Kidney (tissue), 14 donors: Measurements from ENCODE around the gene KCNK13. TPM values are rescaled to one million over a fixed set of nuclear protein-coding genes. Genes with fewer than 3 reads are reported as not detected.

ENCODE experiments used
- DNase-seq, 5 donors: peaks; one replicate each; pipeline ENCODE4 v3.0.0-alpha.2; 2013 to 2020
- FAIRE-seq: peaks from 2 replicates; lab custom pipeline; 2012; peaks lifted over from hg19 to GRCh38; lab: Jason Lieb, UNC
- H3K27ac ChIP-seq, 2 donors: one replicate each; pipeline ENCODE4 v1.7.0; 2013; ENCODE audit warnings: low read depth in 2 of 2, low read length in 2 of 2, inconsistent platforms in 1 of 2
- H3K27me3 ChIP-seq: one replicate; pipeline ENCODE4 v1.7.1; 2013; ENCODE audit warnings: low read length, inconsistent platforms; ENCODE audit not compliant: control insufficient read depth, insufficient read depth
- H3K36me3 ChIP-seq, 3 donors: one replicate each; pipeline versions ENCODE4 v1.7.0 to v1.7.1; 2013; ENCODE audit warnings: low read length in 3 of 3, control low read depth in 1 of 3, inconsistent platforms in 1 of 3; ENCODE audit not compliant: insufficient read depth in 3 of 3, control insufficient read depth in 2 of 3
- H3K4me1 ChIP-seq, 3 donors: one replicate each; pipeline versions ENCODE4 v1.7.0 to v1.7.1; 2013; ENCODE audit warnings: low read length in 3 of 3, inconsistent platforms in 1 of 3, low read depth in 1 of 3; ENCODE audit not compliant: control insufficient read depth in 2 of 3, insufficient read depth in 2 of 3
- H3K4me3 ChIP-seq, 3 donors: one replicate each; pipeline versions ENCODE4 v1.7.0 to v1.8.1; 2013; ENCODE audit warnings: low read length in 3 of 3, control low read depth in 1 of 3, inconsistent platforms in 1 of 3
- H3K9ac ChIP-seq, 3 donors: one replicate each; pipeline versions ENCODE4 v1.7.0 to v1.7.1; 2013; ENCODE audit warnings: low read length in 3 of 3, control low read depth in 1 of 3, inconsistent platforms in 1 of 3
- H3K9me3 ChIP-seq, 3 donors: one replicate each; pipeline versions ENCODE4 v1.7.0 to v1.7.1; 2013; ENCODE audit warnings: low read length in 3 of 3, control low read depth in 1 of 3, inconsistent platforms in 1 of 3; ENCODE audit not compliant: control insufficient read depth in 2 of 3, insufficient read depth in 1 of 3
- intact Hi-C: fragments of 100-400 bp; cut with DNase I; formaldehyde crosslinking; loops from one replicate; pipeline ENCODE4 v1.11.1; 2022
- polyA plus RNA-seq: library from polyadenylated mRNA; stranded (reverse); fragments of 350-450 nt; fragmentation: Illumina TruSeq; extraction: RNeasy Lipid Tissue Mini Kit (QIAGEN cat#74804); gene quantifications from one replicate; pipeline ENCODE4 v1.2.3, GENCODE V29; 2014; ENCODE audit warnings: low read depth, low replicate concordance; ENCODE audit not compliant: insufficient read depth
- total RNA-seq: library from RNA; stranded (reverse); fragmentation: NEBNext Ultra II Directional; extraction: Animal tissue kit (Norgen Biotek cat#: 25700); gene quantifications from one replicate; pipeline ENCODE4 v1.2.1, GENCODE V29; 2021
- TF ChIP-seq, protein P1 (sequence below): IDR thresholded peaks from 3 replicates; pipeline ENCODE4 v1.5.1; 2012; ENCODE audit warnings: mild to moderate bottlenecking, moderate library complexity, borderline replicate concordance; ENCODE audit not compliant: insufficient read depth; ENCODE audit errors: extremely low read depth
- donor health status: control.
- donor health status: control.
- donor health status: control.
- donor health status: control.
- donor health status: control.
- donor health status: DM: yes; HTN: yes; CAD: no.
- donor health status: Normal renal cell carcinoma (clear cell type).

KCNK13 gene
- total and polyA plus RNA-seq, 2 donors from 2014 or later: 1.4 to 6.3 TPM

DNA sequence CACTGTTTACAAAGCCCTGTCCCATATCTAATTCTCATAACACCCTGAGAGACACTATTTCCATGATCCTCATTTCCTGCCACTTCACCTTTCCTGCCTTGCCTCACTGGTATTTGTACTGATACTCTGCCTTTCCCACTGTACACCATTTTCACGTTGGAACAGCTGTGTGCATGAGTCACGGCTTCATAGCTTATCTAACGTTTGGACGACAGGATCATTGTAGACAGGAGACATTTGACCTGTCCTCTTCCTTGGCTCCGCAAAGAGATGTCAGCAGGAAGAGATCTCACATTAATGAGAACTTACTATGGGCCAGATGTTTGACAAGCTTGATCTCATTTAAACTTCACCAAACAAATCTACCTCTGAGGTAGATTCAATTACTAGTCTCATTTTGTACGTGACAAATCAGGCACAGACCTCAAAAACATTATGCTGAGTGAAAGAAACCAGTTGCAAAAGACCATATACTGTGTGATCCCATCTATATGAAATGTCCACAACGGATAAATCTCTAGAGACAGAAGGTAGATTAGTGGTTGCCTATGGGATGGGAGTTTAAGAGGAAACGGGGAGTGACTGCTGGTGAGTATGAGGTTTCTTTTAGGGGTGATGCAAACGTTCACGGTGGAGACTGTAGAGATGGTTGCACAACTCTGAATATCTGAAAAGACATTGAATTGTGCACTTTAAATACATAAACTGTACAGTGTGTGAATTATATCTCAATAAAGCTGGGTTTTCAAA, 71.2 kb downstream of the KCNK13 start:
- no peaks in the 10 kb centered on the region for H3K4me1 ChIP-seq
- no peak for DNase-seq
- TF ChIP-seq, protein P1, sequence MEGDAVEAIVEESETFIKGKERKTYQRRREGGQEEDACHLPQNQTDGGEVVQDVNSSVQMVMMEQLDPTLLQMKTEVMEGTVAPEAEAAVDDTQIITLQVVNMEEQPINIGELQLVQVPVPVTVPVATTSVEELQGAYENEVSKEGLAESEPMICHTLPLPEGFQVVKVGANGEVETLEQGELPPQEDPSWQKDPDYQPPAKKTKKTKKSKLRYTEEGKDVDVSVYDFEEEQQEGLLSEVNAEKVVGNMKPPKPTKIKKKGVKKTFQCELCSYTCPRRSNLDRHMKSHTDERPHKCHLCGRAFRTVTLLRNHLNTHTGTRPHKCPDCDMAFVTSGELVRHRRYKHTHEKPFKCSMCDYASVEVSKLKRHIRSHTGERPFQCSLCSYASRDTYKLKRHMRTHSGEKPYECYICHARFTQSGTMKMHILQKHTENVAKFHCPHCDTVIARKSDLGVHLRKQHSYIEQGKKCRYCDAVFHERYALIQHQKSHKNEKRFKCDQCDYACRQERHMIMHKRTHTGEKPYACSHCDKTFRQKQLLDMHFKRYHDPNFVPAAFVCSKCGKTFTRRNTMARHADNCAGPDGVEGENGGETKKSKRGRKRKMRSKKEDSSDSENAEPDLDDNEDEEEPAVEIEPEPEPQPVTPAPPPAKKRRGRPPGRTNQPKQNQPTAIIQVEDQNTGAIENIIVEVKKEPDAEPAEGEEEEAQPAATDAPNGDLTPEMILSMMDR: no peak
- no peak overlapping the region for H3K4me3 ChIP-seq
- no peak for FAIRE-seq
- H3K27me3 ChIP-seq: no peaks in the 10 kb centered on the region
- no peak overlapping the region for H3K27ac ChIP-seq
- H3K9me3 ChIP-seq: no peaks in the 10 kb centered on the region
- no peaks in the 10 kb centered on the region for H3K36me3 ChIP-seq
- intact Hi-C loops: no loop called here
- no peak overlapping the region for H3K9ac ChIP-seq

DNA sequence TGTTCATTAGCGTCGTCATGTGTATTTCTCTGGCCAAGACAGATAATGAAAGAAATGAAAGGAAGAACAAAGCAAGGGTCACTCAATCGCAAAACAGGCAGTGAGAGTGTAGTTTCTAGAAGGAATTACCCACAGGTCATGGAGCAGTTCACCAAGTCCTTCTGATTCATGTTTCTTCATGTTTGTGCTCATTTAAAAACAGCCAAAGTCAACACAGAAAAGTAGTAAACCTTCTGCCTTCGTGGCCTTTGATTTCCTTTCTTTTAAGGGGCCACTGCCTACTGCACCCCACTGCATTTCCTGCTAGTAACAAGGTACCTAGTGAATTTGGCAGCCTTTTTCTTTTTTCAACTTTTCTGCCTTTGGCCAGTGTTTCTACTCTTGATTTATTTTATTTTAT, 75.1 kb downstream of the KCNK13 start:
- no peaks in the 10 kb centered on the region for H3K4me1 ChIP-seq
- H3K27me3 ChIP-seq: no peaks in the 10 kb centered on the region
- no peak overlapping the region for H3K9ac ChIP-seq
- DNase-seq (no peak), FAIRE-seq (no peak)
- no peaks in the 10 kb centered on the region for H3K9me3 ChIP-seq
- TF ChIP-seq, protein P1: no peak
- intact Hi-C loops: no loop called here
- H3K36me3 ChIP-seq: no peaks in the 10 kb centered on the region
- H3K27ac ChIP-seq: no peak overlapping the region
- no peak overlapping the region for H3K4me3 ChIP-seq

DNA sequence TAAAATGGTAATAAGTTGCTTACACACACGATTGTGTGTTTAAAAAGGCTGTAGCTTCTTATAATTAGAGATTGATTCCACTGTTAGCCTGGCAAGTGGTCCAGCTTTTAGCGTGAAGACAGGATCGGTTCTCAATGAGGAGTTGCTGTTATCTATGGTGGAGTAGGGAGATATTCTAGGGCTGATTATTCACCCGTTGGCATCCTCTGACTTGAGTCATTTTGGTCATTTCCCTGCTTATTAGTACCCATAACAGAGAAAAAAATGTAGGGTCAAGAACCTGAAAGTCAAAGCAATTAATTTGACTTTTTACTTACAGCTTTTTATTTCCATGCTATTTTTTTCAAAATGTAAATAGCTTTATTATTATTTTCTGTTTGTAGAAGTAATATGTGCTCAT, 76.0 kb downstream of the KCNK13 start:
- no peak overlapping the region for H3K27ac ChIP-seq
- H3K27me3 ChIP-seq: no peaks in the 10 kb centered on the region
- no peaks in the 10 kb centered on the region for H3K4me1 ChIP-seq
- no peak overlapping the region for H3K4me3 ChIP-seq
- intact Hi-C loops: no loop called here
- TF ChIP-seq, protein P1: no peak
- H3K36me3 ChIP-seq: no peaks in the 10 kb centered on the region
- DNase-seq: no peak
- H3K9ac ChIP-seq: no peak overlapping the region
- no peak for FAIRE-seq
- no peaks in the 10 kb centered on the region for H3K9me3 ChIP-seq

DNA sequence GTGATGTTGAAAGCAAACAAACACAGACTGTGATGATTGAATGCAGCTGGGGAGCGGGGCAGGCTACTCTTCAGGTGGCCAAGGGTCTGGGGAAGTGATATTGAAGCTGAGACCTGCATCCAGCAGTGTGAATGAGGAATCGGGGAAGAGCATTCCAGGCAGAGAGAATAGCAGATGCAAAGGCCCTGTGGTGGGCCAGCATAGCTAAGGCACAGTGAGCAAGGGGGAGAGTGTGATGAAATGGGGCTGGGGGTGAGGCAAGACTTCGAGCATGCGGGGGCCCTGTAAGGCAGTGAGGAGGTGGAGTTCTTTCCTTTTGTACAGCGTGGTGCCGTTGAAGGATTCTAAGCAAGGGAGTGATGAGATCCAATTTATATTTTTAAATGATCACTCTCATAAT, 77.4 kb downstream of the KCNK13 start:
- no peak overlapping the region for H3K4me3 ChIP-seq
- no peaks in the 10 kb centered on the region for H3K9me3 ChIP-seq
- no peak overlapping the region for H3K9ac ChIP-seq
- intact Hi-C loops: no loop called here
- DNase-seq (no peak), FAIRE-seq (no peak)
- H3K27ac ChIP-seq: no peak overlapping the region
- TF ChIP-seq, protein P1: no peak
- no peaks in the 10 kb centered on the region for H3K27me3 ChIP-seq
- no peaks in the 10 kb centered on the region for H3K36me3 ChIP-seq
- no peaks in the 10 kb centered on the region for H3K4me1 ChIP-seq
